Measurements from ENCODE around the gene TLCD1.

Gene TLCD1

DNA sequence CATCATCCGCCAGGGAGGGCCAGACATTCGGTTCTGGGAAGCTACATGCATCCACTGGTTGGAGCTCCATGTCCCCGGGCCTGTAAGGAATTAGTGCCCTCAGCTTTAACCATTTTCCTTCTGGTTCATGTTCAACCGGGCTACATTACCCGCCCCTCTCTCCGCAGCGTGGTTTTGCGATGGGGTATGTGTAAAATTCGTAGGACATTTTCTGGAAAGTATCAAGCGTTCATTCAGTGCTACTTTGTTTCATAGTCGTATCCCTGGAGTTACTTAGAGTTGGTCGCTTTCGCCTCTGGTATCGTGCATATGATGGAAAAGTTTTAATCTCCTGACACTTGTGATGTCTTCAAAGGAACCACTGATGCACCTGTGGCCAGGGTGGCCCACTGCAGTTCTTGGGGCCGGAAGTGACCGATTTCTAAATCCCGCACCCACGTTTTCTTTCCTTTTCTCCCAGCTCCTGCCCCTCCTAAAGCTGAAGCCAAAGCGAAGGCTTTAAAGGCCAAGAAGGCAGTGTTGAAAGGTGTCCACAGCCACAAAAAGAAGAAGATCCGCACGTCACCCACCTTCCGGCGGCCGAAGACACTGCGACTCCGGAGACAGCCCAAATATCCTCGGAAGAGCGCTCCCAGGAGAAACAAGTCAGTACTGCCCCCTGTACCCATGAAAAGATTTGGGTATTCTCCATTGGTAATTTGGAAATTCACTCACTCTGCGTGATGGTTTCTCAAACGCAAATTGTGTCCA is 5.6 kb downstream of the TLCD1 start:
- Histone ChIP-seq H2AFZ (ENCODE audit: low read depth, low read length, severe bottlenecking) (no peak overlapping the region), H3K27ac (ENCODE audit: low read depth, low read length) (peak overlapping the region; percentile 100), H3K9ac (ENCODE audit: low read length) (peak overlapping the region; percentile 96), H3K4me2 (ENCODE audit: low read depth, low read length, poor library complexity, severe bottlenecking) (peak overlapping the region; percentile 97), H3K9me2 (replicated peaks; ENCODE audit: insufficient read depth, low read length) (no peaks in the 10 kb centered on the region), H3K79me2 (ENCODE audit: insufficient read depth, low read length) (peaks cover 39% of the 10 kb centered on the region), H3K9me3 (ENCODE audit: insufficient read depth, low read length) (no peaks in the 10 kb centered on the region), H3K4me3 (ENCODE audit: insufficient read depth, low read length, poor library complexity, severe bottlenecking) (peak overlapping the region; percentile 77), H4K20me1 (ENCODE audit: low read depth, low read length) (0 out of 2 replicates have a peak, but pooled peaks cover 4% of the 10 kb centered on the region), H3K36me3 (ENCODE audit: low read length) (peaks cover 23% of the 10 kb centered on the region), H3F3A (ENCODE audit: insufficient read depth) (peaks cover 53% of the 10 kb centered on the region), H3K27me3 (ENCODE audit: low read length) (no peaks in the 10 kb centered on the region)
- TF ChIP-seq EZH2phosphoT487 (conservative IDR thresholded peaks at IDR 0.05; ENCODE audit: low read length) = no peak
- no peak for TF ChIP-seq CTCF (IDR thresholded peaks at IDR 0.05; ENCODE audit: insufficient read depth, low read length, poor library complexity, severe bottlenecking)

DNA sequence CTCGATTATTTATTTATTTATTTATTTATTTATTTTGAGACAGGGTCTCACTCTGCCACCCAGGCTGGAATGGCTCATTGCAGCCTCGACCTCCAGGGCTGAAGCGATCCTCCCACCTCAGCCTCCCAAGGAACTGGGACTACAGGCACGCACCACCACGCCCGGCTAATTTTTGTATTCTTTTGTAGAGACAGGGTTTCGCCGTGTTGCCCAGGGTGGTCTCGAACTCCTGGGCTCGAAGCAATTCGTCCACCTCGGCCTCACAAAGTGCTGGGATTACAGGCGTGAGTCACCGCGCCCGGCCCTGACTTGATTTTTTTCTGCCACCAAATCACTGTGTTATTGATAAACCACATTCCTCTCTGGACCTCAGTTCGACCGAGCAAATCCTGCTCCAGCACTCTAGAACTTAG is 7.0 kb downstream of the TLCD1 start:
- Histone ChIP-seq H3K9ac (ENCODE audit: low read length) (peak overlapping the region; percentile 96), H3K9me2 (replicated peaks; ENCODE audit: insufficient read depth, low read length) (no peaks in the 10 kb centered on the region), H3K4me3 (ENCODE audit: insufficient read depth, low read length, poor library complexity, severe bottlenecking) (peak overlapping the region; percentile 77), H3K4me2 (ENCODE audit: low read depth, low read length, poor library complexity, severe bottlenecking) (peak overlapping the region; percentile 97), H3F3A (ENCODE audit: insufficient read depth) (peaks cover 39% of the 10 kb centered on the region), H4K20me1 (ENCODE audit: low read depth, low read length) (0 out of 2 replicates have a peak, but pooled peaks cover 4% of the 10 kb centered on the region), H3K27ac (ENCODE audit: low read depth, low read length) (peak overlapping the region; percentile 100; the same call in 1 of the 2 replicates), H3K79me2 (ENCODE audit: insufficient read depth, low read length) (peaks cover 34% of the 10 kb centered on the region), H3K36me3 (ENCODE audit: low read length) (peaks cover 23% of the 10 kb centered on the region), H3K27me3 (ENCODE audit: low read length) (no peaks in the 10 kb centered on the region), H2AFZ (ENCODE audit: low read depth, low read length, severe bottlenecking) (peak overlapping the region; percentile 69), H3K9me3 (ENCODE audit: insufficient read depth, low read length) (no peaks in the 10 kb centered on the region)
- TF ChIP-seq EZH2phosphoT487 (conservative IDR thresholded peaks at IDR 0.05; ENCODE audit: low read length) (no peak), CTCF (IDR thresholded peaks at IDR 0.05; ENCODE audit: insufficient read depth, low read length, poor library complexity, severe bottlenecking) (no peak)

- no peaks in the 10 kb centered on the region for H3K9me2 ChIP-seq (replicated peaks; ENCODE audit: insufficient read depth, low read length)
- 0 out of 2 replicates have a peak, but pooled peaks cover 4% of the 10 kb centered on the region for H4K20me1 ChIP-seq (ENCODE audit: low read depth, low read length)
- H3K27me3 ChIP-seq (ENCODE audit: low read length) = no peaks in the 10 kb centered on the region
- no peaks in the 10 kb centered on the region for H3K9me3 ChIP-seq (ENCODE audit: insufficient read depth, low read length)
- peak overlapping the region; percentile 97 for H3K4me2 ChIP-seq (ENCODE audit: low read depth, low read length, poor library complexity, severe bottlenecking)
- no peak overlapping the region for H3K27ac ChIP-seq (ENCODE audit: low read depth, low read length)
- H3F3A ChIP-seq (ENCODE audit: insufficient read depth) = peaks cover 34% of the 10 kb centered on the region
- no peak overlapping the region for H3K9ac ChIP-seq (ENCODE audit: low read length)
- H3K79me2 ChIP-seq (ENCODE audit: insufficient read depth, low read length) = peaks cover 34% of the 10 kb centered on the region
- peaks cover 21% of the 10 kb centered on the region for H3K36me3 ChIP-seq (ENCODE audit: low read length)
- no peak overlapping the region for H2AFZ ChIP-seq (ENCODE audit: low read depth, low read length, severe bottlenecking)
- no peak overlapping the region for H3K4me3 ChIP-seq (ENCODE audit: insufficient read depth, low read length, poor library complexity, severe bottlenecking)
- TF ChIP-seq CTCF (IDR thresholded peaks at IDR 0.05; ENCODE audit: insufficient read depth, low read length, poor library complexity, severe bottlenecking) = no peak
- no peak for TF ChIP-seq EZH2phosphoT487 (conservative IDR thresholded peaks at IDR 0.05; ENCODE audit: low read length)
Measured at GRCh38 chr17:28718333-28719020, 7.6 kb downstream of the TLCD1 start.
